GM06990 (cell line): ENCODE data around the gene EBF3.

Experiments
- DNase-seq: peaks from one replicate; pipeline ENCODE4 v3.0.0-alpha.2; 2011; ENCODE audit not compliant: insufficient read length; ENCODE audit errors: extremely low read depth
- H3K27me3 ChIP-seq: replicated peaks from 2 replicates; pipeline ENCODE4 v1.6.0; 2011; ENCODE audit warnings: low read length; ENCODE audit not compliant: control insufficient read depth, insufficient read depth
- H3K36me3 ChIP-seq: 2 replicates; pipeline ENCODE4 v1.5.1; 2011; ENCODE audit warnings: low read length; ENCODE audit not compliant: control insufficient read depth, insufficient read depth
- H3K4me3 ChIP-seq: replicated peaks from 2 replicates; pipeline ENCODE4 v1.5.1; 2011; ENCODE audit warnings: low read depth, mild to moderate bottlenecking, control low read depth, low read length
- CTCF ChIP-seq: IDR thresholded peaks from 2 replicates; pipeline ENCODE4 v1.5.1; 2011; ENCODE audit warnings: low read length, control low read depth, mild to moderate bottlenecking, inconsistent platforms; ENCODE audit not compliant: insufficient read depth, poor library complexity, severe bottlenecking

Gene EBF3

GRCh38 chr10:129914153-129914855 lies 49.8 kb downstream of the EBF3 start:
- no peak for TF ChIP-seq CTCF
- H3K4me3 ChIP-seq = no peak overlapping the region
- DNase-seq = no peak
- H3K27me3 ChIP-seq = no peaks in the 10 kb centered on the region
- H3K36me3 ChIP-seq = no peaks in the 10 kb centered on the region

- no peak for DNase-seq
- Histone ChIP-seq H3K4me3 (no peak overlapping the region), H3K36me3 (no peaks in the 10 kb centered on the region), H3K27me3 (no peaks in the 10 kb centered on the region)
- no peak for TF ChIP-seq CTCF
Measured at GRCh38 chr10:129912986-129913695, 50.9 kb downstream of the EBF3 start.

- Histone ChIP-seq H3K36me3 (no peaks in the 10 kb centered on the region), H3K4me3 (no peak overlapping the region), H3K27me3 (no peaks in the 10 kb centered on the region)
- DNase-seq = no peak
- TF ChIP-seq CTCF = no peak
Measured at GRCh38 chr10:129912166-129912917, 51.7 kb downstream of the EBF3 start.

- Histone ChIP-seq H3K36me3 (no peaks in the 10 kb centered on the region), H3K4me3 (no peak overlapping the region), H3K27me3 (no peaks in the 10 kb centered on the region)
- no peak for DNase-seq
- TF ChIP-seq CTCF = no peak
Measured at GRCh38 chr10:129911451-129912165, 52.5 kb downstream of the EBF3 start.

- DNase-seq = no peak
Measured at GRCh38 chr10:129910861-129911260, 53.2 kb downstream of the EBF3 start.

More at GRCh38 chr10:129910861-129911260, 53.2 kb downstream of the EBF3 start:
- no peaks in the 10 kb centered on the region for H3K36me3 ChIP-seq
- H3K4me3 ChIP-seq = no peak overlapping the region
- no peaks in the 10 kb centered on the region for H3K27me3 ChIP-seq
- TF ChIP-seq CTCF = no peak
